C4-2B (cell line): ENCODE data around the gene HIVEP3.

ENCODE experiments used
- CTCF ChIP-seq: fragments of 450-650 bp; conservative IDR thresholded peaks from 2 replicates; pipeline ENCODE4 v1.5.1; 2017; ENCODE audit warnings: mild to moderate bottlenecking
- ZFX ChIP-seq: fragments of 450-650 bp; IDR thresholded peaks from 2 replicates; pipeline ENCODE4 v1.6.1; 2017

- no peak for TF ChIP-seq CTCF
- TF ChIP-seq ZFX = no peak
These were observed 203.9 kb downstream of the HIVEP3 start for GRCh38 chr1:41714638-41715389.
